WERI-Rb-1 (cell line): Measurements from ENCODE around the gene NKAIN2.

Experiments
- DNase-seq: peaks from one replicate; pipeline ENCODE4 v3.0.0-alpha.2; 2020
- H3K27ac ChIP-seq: fragments of 250-450 bp; sonication (Bioruptor Pico); 2 replicates; pipeline ENCODE4 v1.5.1; 2020; ENCODE audit warnings: mild to moderate bottlenecking, moderate library complexity
- H3K27me3 ChIP-seq: fragments of 250-450 bp; sonication (Bioruptor Pico); 2 replicates; pipeline ENCODE4 v1.5.1; 2021; ENCODE audit warnings: mild to moderate bottlenecking, low read depth, moderate library complexity; ENCODE audit not compliant: insufficient read depth, severe bottlenecking
- H3K36me3 ChIP-seq: fragments of 250-450 bp; sonication (Bioruptor Pico); 2 replicates; pipeline ENCODE4 v1.5.1; 2020; ENCODE audit warnings: mild to moderate bottlenecking, moderate library complexity
- H3K4me3 ChIP-seq: 2 replicates; pipeline ENCODE4 v1.5.1; 2011; ENCODE audit warnings: low read depth, mild to moderate bottlenecking, control low read depth, low read length
- H3K9me3 ChIP-seq: fragments of 250-450 bp; sonication (Bioruptor Pico); 2 replicates; pipeline ENCODE4 v1.5.1; 2021; ENCODE audit warnings: mild to moderate bottlenecking, moderate library complexity; ENCODE audit not compliant: severe bottlenecking
- CTCF ChIP-seq: IDR thresholded peaks from 2 replicates; pipeline ENCODE4 v1.5.1; 2011; ENCODE audit warnings: low read depth, mild to moderate bottlenecking, control low read depth, inconsistent platforms, low read length

The NKAIN2 gene

GRCh38 chr6:124668028-124668427 is 864.4 kb downstream of the NKAIN2 start:
- no peak for TF ChIP-seq CTCF
- Histone ChIP-seq H3K36me3 (no peaks in the 10 kb centered on the region), H3K9me3 (no peaks in the 10 kb centered on the region), H3K27me3 (no peaks in the 10 kb centered on the region), H3K27ac (no peak overlapping the region), H3K4me3 (no peak overlapping the region)
- no peak for DNase-seq

- no peak for TF ChIP-seq CTCF
- H3K27ac ChIP-seq: no peak overlapping the region
- no peaks in the 10 kb centered on the region for H3K36me3 ChIP-seq
- H3K27me3 ChIP-seq: no peaks in the 10 kb centered on the region
- H3K4me3 ChIP-seq: no peak overlapping the region
- DNase-seq: no peak
- H3K9me3 ChIP-seq: no peaks in the 10 kb centered on the region
Observed at GRCh38 chr6:124669713-124670480, 866.2 kb downstream of the NKAIN2 start.

GRCh38 chr6:124670801-124671200 is 867.1 kb downstream of the NKAIN2 start:
- no peak for TF ChIP-seq CTCF
- H3K36me3 ChIP-seq: no peaks in the 10 kb centered on the region
- H3K27me3 ChIP-seq: no peaks in the 10 kb centered on the region
- no peak for DNase-seq
- H3K27ac ChIP-seq: no peak overlapping the region
- no peak overlapping the region for H3K4me3 ChIP-seq
- no peaks in the 10 kb centered on the region for H3K9me3 ChIP-seq

GRCh38 chr6:124671324-124671723 is 867.7 kb downstream of the NKAIN2 start:
- H3K4me3 ChIP-seq: no peak overlapping the region
- DNase-seq: no peak
- no peaks in the 10 kb centered on the region for H3K27me3 ChIP-seq
- H3K9me3 ChIP-seq: no peaks in the 10 kb centered on the region
- H3K36me3 ChIP-seq: no peaks in the 10 kb centered on the region
- no peak for TF ChIP-seq CTCF
- H3K27ac ChIP-seq: no peak overlapping the region

- Histone ChIP-seq H3K4me3 (no peak overlapping the region), H3K36me3 (no peaks in the 10 kb centered on the region), H3K27me3 (no peaks in the 10 kb centered on the region), H3K27ac (no peak overlapping the region), H3K9me3 (no peaks in the 10 kb centered on the region)
- TF ChIP-seq CTCF: no peak
- no peak for DNase-seq
Observed at GRCh38 chr6:124674042-124674441, 870.4 kb downstream of the NKAIN2 start.

- H3K4me3 ChIP-seq: no peak overlapping the region
- no peaks in the 10 kb centered on the region for H3K27me3 ChIP-seq
- no peaks in the 10 kb centered on the region for H3K36me3 ChIP-seq
- H3K9me3 ChIP-seq: no peaks in the 10 kb centered on the region
- TF ChIP-seq CTCF: no peak
- DNase-seq: no peak
- H3K27ac ChIP-seq: no peak overlapping the region
Observed at GRCh38 chr6:124676033-124676432, 872.4 kb downstream of the NKAIN2 start.
